ENCODE results near the gene NRXN3.

NRXN3 gene

DNA sequence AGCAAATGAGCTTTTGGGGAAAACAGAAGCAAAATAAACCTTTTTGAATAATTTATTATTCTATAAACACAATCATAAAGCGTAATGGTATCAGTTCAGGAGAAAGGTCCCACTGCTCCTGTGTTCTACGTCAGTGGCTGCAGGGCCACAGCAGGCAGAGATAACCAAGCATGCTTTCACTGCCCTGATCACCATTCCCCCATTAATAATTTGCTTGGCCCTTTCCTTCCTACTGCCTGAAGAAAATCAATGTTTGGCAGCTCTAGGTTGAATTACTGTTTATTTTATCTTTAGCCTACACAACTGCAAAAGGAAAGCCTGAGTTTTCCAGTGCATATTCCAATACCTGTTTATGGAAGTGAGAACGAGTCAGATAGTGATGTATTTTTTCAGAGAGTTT lies 1671.3 kb downstream of the NRXN3 start:
- DNase-seq (ENCODE audit: extremely low read depth, low read depth): no peak
- no peak overlapping the region for H3K4me3 ChIP-seq (replicated peaks; ENCODE audit: low read depth, low read length)
- TF ChIP-seq, protein P1, sequence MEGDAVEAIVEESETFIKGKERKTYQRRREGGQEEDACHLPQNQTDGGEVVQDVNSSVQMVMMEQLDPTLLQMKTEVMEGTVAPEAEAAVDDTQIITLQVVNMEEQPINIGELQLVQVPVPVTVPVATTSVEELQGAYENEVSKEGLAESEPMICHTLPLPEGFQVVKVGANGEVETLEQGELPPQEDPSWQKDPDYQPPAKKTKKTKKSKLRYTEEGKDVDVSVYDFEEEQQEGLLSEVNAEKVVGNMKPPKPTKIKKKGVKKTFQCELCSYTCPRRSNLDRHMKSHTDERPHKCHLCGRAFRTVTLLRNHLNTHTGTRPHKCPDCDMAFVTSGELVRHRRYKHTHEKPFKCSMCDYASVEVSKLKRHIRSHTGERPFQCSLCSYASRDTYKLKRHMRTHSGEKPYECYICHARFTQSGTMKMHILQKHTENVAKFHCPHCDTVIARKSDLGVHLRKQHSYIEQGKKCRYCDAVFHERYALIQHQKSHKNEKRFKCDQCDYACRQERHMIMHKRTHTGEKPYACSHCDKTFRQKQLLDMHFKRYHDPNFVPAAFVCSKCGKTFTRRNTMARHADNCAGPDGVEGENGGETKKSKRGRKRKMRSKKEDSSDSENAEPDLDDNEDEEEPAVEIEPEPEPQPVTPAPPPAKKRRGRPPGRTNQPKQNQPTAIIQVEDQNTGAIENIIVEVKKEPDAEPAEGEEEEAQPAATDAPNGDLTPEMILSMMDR (IDR thresholded peaks at IDR 0.05; ENCODE audit: low read depth, low read length, missing control alignments): no peak

DNA sequence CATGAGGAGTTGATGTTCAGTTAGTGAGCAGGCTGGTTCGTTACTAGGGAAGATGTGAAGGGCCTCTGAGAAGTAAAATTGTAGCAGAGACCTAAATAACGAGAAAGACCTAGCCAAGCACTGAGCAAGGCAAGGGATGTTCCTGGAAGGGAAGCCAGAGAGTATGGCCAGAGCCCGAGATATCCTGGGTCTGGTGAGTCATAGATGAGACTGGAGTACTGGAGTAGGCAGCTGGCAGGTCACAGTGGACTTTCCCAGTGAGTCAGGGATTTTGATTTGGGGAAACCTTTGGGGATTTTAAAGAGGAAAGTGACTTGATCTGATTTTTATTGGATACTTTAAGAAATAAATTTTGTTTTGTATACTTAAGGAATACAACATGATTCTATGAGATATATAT lies 1672.1 kb downstream of the NRXN3 start:
- TF ChIP-seq, protein P1 (IDR thresholded peaks at IDR 0.05; ENCODE audit: low read depth, low read length, missing control alignments): no peak
- no peak overlapping the region for H3K4me3 ChIP-seq (replicated peaks; ENCODE audit: low read depth, low read length)
- no peak for DNase-seq (ENCODE audit: extremely low read depth, low read depth)

DNA sequence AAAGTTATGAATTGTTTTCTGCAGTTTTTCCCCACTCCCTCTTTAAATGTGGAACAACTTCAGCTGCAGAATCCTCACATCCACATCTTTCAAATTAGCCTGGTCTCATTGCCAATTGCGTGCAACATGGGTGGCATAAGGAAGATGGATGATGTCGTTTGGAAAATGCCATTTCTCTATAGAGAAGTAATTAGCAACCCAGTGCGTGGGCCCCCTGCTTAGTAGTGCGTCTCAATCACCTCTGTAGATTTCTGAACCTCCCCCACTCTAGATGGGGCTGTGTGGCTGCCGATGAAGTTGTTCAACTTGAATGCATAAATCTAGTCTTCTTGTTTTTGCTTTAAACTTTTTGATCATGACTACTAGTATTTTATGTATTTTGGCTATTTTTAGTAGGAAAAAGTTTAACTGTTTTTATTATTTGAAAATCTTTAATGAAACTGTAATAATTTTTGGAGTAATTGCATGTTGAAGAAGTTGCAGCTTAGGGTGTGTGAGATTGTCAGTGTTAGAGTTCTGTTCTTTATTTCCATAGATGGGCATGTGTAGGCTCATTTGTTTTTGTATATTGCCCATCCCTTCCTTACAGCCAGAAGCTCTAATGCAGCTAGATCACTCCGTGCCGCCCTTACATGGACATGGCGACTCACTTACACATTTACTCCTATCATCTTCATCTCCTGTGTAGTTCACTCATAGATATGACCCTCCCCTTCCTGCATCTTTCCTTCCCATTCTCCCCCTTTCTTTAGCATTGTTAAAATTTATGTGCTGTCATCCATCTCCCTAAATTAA lies 1683.0 kb downstream of the NRXN3 start:
- TF ChIP-seq, protein P1 (IDR thresholded peaks at IDR 0.05; ENCODE audit: low read depth, low read length, missing control alignments): no peak
- no peak overlapping the region for H3K4me3 ChIP-seq (replicated peaks; ENCODE audit: low read depth, low read length)
- DNase-seq (ENCODE audit: extremely low read depth, low read depth): no peak

DNA sequence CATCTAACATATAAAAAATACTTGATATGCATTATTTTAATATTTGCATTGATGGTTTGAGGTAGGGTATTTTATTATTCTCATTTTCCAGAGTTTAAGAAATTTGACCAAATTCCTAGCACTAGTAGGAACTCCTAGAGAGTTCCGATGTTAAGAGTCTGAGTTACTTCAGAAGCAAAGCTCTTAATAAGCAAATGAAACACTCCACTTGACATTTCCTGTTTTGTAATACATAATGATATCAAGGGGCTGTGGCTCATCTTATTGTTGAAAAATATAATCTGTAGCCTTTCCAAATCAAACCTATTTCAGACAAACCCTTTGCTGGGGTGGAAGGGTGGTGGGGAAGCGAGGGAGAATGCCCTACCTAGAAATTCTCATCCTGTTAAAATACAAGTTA lies 1685.6 kb downstream of the NRXN3 start:
- TF ChIP-seq, protein P1 (IDR thresholded peaks at IDR 0.05; ENCODE audit: low read depth, low read length, missing control alignments): no peak
- no peak overlapping the region for H3K4me3 ChIP-seq (replicated peaks; ENCODE audit: low read depth, low read length)
- no peak for DNase-seq (ENCODE audit: extremely low read depth, low read depth)

DNA sequence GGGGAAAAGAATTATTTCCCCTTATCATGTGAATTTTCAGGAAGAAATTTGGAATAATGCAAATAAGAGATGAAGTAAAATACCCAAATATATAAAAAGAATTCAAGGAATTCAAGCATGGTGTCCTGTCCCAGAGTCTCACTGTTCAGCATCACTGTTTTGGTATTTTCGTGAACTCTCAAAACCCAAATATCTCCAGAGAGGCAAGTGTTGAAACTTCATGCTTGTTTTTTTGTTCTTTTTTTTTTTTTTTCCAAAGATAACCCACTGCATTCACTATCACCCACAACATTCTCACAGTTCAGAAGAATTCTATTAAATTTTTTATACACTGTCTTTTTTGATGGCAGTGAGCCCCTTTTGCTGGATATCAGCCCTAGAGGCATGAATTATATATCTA lies 1686.2 kb downstream of the NRXN3 start:
- no peak overlapping the region for H3K4me3 ChIP-seq (replicated peaks; ENCODE audit: low read depth, low read length)
- TF ChIP-seq, protein P1 (IDR thresholded peaks at IDR 0.05; ENCODE audit: low read depth, low read length, missing control alignments): no peak
- DNase-seq (ENCODE audit: extremely low read depth, low read depth): no peak

DNA sequence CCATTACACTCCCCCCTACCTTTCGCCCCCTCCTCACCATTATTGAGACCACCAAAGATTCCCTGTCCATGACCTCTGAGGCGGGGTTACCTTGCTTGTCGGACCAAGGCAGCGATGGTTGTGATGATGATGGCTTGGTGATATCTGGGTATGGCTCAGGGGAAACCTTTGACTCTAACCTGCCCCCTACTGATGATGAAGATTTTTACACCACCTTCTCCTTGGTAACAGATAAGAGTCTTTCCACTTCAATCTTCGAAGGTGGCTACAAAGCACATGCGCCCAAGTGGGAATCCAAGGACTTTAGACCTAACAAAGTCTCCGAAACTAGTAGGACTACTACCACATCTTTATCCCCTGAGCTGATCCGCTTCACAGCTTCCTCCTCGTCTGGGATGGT lies 1690.9 kb downstream of the NRXN3 start:
- TF ChIP-seq, protein P1 (IDR thresholded peaks at IDR 0.05; ENCODE audit: low read depth, low read length, missing control alignments): no peak
- DNase-seq (ENCODE audit: extremely low read depth, low read depth): no peak
- H3K4me3 ChIP-seq (replicated peaks; ENCODE audit: low read depth, low read length): no peak overlapping the region

DNA sequence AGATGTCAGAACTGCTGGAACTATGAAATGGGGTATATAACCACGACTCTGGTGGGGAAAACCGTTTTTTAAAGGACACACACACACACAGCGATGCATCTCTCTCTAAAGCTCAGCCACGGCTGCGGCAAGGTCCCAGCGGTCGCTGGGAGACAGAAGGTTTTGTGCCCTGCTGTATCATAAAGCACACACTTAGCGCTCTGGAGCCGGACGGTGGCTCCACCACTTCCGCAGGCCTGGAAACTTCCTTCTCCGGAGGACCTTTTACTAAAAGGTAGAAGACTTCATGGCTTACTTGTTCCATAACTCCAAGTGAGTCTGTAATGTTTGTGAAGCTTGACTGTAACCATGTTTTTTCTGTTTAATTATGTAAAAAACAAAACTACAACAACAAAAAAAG lies 1691.9 kb downstream of the NRXN3 start:
- TF ChIP-seq, protein P1 (IDR thresholded peaks at IDR 0.05; ENCODE audit: low read depth, low read length, missing control alignments): no peak
- no peak for DNase-seq (ENCODE audit: extremely low read depth, low read depth)
- no peak overlapping the region for H3K4me3 ChIP-seq (replicated peaks; ENCODE audit: low read depth, low read length)

Measured in HFF-Myc (cell line).